HG03175 (cell line): Measurements from ENCODE around the gene TMEM39A.

Source experiments
- ATAC-seq: cut with Tn5 transposase; IDR thresholded peaks from one replicate; pipeline ENCODE4 v1.9.1; 2021; ENCODE audit warnings: mild to moderate bottlenecking, moderate library complexity; ENCODE audit not compliant: unreplicated experiment

The TMEM39A gene

GRCh38 chr3:119463171-119464169 is at the start of gene TMEM39A:
Gene TMEM39A (minus strand): TSS chr3:119463615. CDS start chr3:119462074, 1,541 bp downstream.
- peak; percentile 94 for ATAC-seq

DNA sequence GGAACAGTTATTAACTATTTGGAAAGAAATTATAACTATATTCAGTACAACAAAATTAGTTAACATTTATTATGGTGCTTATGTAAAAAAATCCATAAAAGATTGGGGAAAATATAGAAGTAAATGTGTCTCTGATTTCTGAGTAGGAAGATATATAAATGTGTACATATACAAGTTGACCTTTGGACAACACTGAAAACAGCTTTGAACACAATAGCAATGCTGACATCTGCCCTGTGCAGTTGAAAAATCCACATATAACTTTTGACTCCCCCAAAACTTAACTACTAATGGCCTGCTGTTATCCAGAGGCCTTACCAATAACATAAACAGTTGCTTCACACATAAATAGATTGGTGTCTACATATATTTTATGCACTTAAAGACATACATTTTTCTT is 47.3 kb upstream of the TMEM39A start:
- no peak for ATAC-seq

DNA sequence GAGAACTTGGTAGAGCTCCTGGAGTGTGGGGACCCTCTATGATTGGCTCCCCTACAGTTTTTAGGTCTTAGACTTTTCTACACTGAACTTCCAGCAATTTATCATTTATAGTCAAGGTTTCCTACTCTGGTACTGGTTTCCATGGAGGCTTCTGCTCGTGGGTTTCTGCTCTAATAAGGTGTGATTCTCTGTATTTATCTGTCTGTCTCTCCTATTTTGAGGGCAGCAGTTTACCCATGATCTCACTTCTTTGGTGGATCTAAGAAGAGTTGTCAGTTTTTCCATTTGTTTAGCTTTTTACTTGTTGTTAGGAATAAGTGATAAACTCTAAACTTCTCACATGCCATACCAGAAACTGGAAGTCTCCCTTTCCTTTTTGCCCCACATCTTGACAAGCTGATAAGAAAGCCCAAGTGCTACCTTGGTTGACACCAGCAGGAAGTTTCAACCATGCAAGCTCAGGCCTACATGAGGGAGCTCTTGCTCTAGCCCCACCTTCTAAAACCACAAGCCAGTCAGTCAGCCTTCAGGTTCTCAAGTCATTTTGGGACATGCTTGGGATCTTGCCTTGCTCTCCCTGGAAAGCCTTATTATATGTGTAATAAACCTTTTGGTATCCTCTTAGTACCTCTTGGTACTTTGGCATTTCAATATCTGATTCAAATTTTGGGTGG is 44.9 kb upstream of the TMEM39A start:
- peak; percentile 70 for ATAC-seq

DNA sequence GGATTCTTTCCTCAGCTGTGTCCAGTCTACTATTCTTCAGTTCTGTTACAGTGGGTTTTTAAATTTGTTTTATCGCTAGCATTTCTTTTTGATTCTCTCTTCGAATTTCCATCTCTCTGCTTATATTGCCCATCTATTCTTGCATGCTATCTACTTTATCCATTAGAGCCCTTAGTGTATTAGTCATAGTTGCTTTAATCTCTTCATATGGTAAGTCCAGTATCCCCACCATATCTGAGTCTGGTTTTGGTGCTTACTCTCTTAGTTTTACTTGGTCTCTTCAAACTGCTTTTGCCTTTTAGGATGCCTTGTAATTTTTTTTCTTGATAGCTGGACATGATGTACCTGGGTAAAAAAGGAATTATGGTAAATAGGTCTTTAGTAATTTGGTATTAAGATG is 44.0 kb upstream of the TMEM39A start:
- no peak for ATAC-seq

GRCh38 chr3:119506631-119507030 is 43.2 kb upstream of the TMEM39A start:
- no peak for ATAC-seq

DNA sequence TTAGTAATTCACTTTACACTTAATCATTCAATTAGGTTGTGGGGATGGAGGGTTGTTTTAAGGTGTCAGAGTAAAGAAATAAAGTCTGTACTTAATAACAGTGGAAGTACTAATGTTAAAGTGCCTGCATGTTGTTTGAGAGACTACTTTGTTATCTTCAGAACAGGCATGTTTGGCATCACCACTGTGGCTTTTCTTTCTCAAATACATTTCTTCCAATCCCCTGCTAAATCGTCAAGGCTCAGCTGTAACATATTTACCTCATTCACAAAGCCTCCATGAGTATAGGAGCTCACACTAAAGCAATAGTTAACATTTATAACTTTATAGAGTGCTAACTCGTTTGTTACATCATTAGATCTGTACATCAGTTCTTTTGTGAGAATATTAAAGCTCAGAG is 37.5 kb upstream of the TMEM39A start:
- no peak for ATAC-seq

DNA sequence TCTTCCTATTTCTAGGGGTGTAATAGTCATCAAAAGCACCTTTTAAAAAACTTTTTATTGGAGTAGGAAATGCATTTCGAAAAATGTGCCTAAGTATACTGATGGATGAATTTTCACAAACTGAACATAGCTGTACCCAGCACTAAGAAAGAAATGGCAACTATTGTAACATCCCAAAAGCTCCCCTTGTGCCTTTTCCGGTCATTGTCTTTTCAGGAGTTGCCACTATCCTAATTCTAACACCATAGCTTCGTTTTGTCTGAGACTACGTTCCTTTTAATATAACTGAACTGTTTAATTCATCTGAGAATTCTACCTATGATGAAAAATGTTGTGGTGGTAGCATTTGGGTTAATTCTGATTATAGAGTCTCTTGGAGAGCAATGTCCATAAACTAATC is 36.9 kb upstream of the TMEM39A start:
- no peak for ATAC-seq

GRCh38 chr3:119498186-119499011 is 35.0 kb upstream of the TMEM39A start, which contains the start of gene TIMMDC1:
Gene TIMMDC1 (plus strand): TSS chr3:119498547. CDS start chr3:119498734, 187 bp downstream.
- peak; percentile 99 for ATAC-seq

DNA sequence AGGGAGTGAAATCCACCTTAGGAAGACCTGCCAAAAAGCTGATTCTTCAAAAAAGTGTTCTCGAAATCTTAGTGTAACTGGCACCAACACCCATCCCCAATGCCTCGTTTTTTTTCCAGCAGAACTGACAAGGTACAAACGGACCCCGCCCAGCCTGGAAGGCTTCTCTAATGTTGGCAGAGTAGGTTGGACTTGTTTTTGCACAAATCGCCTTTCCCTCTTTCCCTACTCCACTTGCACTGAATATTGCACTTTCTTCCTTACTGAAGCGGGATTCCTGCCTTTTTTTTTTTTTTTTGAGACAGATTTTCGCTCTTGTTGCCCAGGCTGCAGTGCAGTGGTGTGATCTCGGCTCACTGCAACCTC is 34.4 kb upstream of the TMEM39A start:
- no peak for ATAC-seq

DNA sequence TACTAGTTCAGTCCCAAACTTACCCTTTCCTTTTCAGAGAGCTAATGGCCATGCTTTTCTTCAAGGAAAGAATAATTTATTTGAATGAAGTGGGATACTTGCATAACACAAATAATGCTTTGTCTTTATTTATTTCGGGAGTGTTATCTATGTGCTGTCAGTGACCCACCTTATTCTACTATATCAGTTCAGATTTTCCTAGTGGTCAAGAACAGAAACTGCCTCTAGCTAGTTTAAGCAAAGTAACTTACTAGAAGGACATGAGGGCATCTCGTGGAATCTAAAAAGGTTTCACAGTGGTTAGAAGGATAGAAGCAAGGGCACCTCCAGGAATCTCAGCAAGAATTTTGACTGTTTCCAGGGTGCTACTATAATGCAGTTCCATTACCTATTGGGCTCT is 31.2 kb upstream of the TMEM39A start:
- no peak for ATAC-seq

- no peak for ATAC-seq
Observed at GRCh38 chr3:119492810-119493209, 29.4 kb upstream of the TMEM39A start.

GRCh38 chr3:119492128-119492527 is 28.7 kb upstream of the TMEM39A start:
- no peak for ATAC-seq

DNA sequence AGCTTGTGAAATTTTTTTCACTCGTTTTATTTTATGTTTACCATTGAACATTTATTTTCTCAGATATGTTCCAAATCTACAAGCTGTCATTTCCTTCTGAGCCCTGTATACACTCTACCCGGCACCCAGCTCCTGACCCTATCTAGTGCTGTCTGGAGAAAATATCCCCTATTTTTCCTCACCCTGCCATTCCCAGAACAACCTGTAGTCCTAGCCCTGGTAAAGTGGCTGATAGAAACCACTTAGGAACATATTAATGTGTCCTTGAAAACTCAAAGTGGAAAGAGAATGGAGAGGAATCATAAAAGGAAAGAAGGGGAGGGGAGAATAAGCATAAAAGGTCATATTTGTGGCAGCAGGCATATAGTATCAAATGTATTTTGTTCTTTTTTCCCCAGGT is 26.7 kb upstream of the TMEM39A start:
- no peak for ATAC-seq

DNA sequence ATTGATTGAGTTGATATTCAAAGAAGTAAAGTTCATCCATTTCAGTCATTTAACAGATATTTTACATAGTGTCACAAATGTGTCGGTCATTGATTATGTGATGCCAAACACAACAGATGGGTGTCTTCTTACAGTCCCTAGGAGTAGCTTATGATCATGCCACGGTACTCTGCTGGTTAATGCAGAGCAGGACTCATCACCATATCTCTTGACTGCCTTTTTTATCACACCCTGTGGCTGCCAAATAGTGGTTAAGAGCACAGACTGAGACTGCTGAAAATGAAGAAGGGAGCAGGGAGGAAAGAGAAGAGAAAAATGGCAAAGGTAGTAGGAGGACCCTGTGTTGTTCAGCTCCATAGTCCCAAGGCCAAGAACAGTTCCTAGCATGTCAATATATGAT is 22.1 kb upstream of the TMEM39A start:
- no peak for ATAC-seq

DNA sequence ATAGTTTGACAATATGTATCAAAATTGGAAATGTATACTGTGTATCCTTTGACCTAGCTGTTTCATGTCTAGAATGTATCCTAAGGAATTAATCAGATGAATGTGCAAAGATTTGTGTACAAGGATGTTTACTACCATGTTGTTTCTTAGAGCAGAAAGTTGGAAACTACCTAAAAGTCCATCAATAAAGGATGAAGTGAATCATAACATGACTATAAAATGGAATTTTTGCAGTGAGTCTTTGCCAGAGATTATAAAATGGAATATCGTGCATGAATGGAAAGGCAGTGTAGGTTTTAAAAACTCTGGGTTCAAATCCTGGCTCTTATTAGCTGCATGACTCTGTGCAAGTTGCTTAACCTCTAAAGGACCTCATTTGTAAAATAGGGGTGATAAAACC is 19.7 kb upstream of the TMEM39A start:
- ATAC-seq = no peak

DNA sequence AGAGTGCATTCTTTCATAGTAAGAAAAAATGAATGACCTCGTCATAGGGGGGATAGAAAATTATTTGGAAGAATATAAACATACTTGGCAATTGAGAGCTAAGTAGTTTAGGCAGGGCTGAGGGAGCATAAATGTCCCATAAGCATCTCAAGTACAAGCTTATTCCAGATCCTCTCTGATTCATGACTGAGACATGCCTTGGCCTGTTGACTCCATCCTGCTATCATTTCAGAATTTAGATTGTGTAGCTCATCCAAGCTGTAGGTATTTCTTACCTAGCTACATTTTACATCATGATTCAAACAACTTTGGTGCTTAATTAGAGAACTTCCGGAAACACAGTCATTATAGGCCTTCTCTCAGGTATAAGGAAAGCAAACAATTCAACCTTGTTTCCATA is 17.7 kb upstream of the TMEM39A start:
- no peak for ATAC-seq

DNA sequence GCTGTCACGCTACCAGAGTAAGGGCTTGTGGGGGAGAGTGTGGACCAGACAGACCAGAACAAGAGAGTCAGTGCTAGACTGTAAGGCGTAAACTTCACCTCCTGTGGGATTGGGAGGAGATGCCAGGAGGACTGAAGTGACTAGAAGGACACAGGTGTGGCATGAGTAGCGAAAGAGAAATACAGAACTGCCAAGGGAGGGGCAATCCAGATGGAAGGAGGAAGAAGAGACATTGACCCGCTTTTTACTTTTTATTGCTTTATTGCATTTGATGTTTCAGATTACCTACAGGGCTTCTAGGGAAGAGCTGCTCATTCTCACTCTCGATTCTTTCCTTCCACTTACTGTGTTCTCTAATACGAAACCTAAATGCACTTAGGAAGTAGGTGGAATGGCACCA is 7.5 kb upstream of the TMEM39A start:
- ATAC-seq = no peak

GRCh38 chr3:119469418-119470189 is 6.2 kb upstream of the TMEM39A start:
- ATAC-seq = no peak

- ATAC-seq = no peak
Observed at GRCh38 chr3:119468041-119468440, 4.6 kb upstream of the TMEM39A start.

DNA sequence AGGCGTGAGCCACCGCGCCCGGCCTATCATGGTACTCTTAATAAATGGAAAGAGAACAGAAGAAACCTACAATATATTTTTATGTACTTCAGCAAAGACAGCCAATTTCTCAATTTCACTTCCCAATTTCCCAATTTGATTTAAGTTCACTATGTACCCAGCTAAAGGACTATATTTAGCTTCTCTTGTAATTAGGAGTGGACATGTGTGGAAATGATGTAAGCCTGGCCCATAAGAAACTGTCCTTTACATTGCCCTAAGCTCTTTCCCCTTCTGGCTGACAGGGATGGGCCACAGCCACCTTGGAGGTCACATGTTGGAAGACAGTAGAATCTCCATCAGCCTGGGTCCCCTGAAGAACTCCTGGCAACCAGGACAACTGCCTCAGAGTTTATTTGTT is 6.2 kb downstream of the TMEM39A start:
- no peak for ATAC-seq
